ENCODE measurements around the gene CCDC169. TPM values are rescaled to one million over a fixed set of nuclear protein-coding genes. Genes with fewer than 3 reads are reported as not detected.
"Not testable (repeated sequence)": the region's sequence is repeated elsewhere in the genome, so short reads cannot be mapped to it uniquely, and the experiment has no call there.

Gene CCDC169
- polyA plus RNA-seq, 1 donor (not counting 4 experiments of a cell fraction or from before 2014, with no cell fraction given): 0.17 TPM

- Histone ChIP-seq H4K20me1 (ENCODE audit: control insufficient read depth, extremely low read depth, insufficient read depth, low read length) (no peaks in the 10 kb centered on the region), H3K9me1 (ENCODE audit: control insufficient read depth, extremely low read depth, insufficient read depth, low read length) (no peaks in the 10 kb centered on the region), H3K27me3 (ENCODE audit: control insufficient read depth, extremely low read depth, insufficient read depth, low read length) (no peaks in the 10 kb centered on the region), H2AFZ (ENCODE audit: control insufficient read depth, low read length) (no peak overlapping the region), H3K36me3 (ENCODE audit: control insufficient read depth in 2 of 2, extremely low read depth in 1 of 2, insufficient read depth in 2 of 2, low read length in 2 of 2) (peaks cover 1 to 7% of the 10 kb centered on the region in 2 experiments), H3K9me3 (ENCODE audit: control insufficient read depth, low read depth, low read length) (no peaks in the 10 kb centered on the region), H3K27ac (ENCODE audit: control insufficient read depth, insufficient read depth, low read length) (no peak overlapping the region), H3K4me3 (ENCODE audit: control insufficient read depth in 2 of 3, extremely low read depth in 1 of 3, insufficient read depth in 2 of 3, low read depth in 1 of 3, low read length in 3 of 3) (no peak overlapping the region), H3K79me2 (ENCODE audit: control insufficient read depth, insufficient read depth, low read length) (no peaks in the 10 kb centered on the region), H3K9ac (ENCODE audit: control insufficient read depth, extremely low read depth, insufficient read depth, low read length) (no peak overlapping the region), H3K4me1 (ENCODE audit: control insufficient read depth, extremely low read depth, insufficient read depth, low read length) (no peaks in the 10 kb centered on the region), H3K4me2 (ENCODE audit: control insufficient read depth, extremely low read depth, insufficient read depth, low read depth, low read length) (no peak overlapping the region)
- DNase-seq (ENCODE audit: low read depth, low spot score) (no peak), FAIRE-seq (no peak)
- dilution Hi-C loops (cut with MboI; ENCODE audit: extremely low pct_ligation_motif_present, low sequenced_read_pairs): no loop called here
- TF ChIP-seq EZH2 (IDR thresholded peaks at IDR 0.05; ENCODE audit: low read length) (no peak), CTCF (optimal IDR thresholded peaks at IDR 0.05 in 1 of 3, IDR thresholded peaks at IDR 0.05 in 1 of 3, conservative IDR thresholded peaks at IDR 0.05 in 1 of 3; ENCODE audit: extremely low read depth in 1 of 3, insufficient read depth in 2 of 3, low read length in 3 of 3) (no peak)
These were observed 26.4 kb upstream of the CCDC169 start for GRCh38 chr13:36323951-36324566.

DNA sequence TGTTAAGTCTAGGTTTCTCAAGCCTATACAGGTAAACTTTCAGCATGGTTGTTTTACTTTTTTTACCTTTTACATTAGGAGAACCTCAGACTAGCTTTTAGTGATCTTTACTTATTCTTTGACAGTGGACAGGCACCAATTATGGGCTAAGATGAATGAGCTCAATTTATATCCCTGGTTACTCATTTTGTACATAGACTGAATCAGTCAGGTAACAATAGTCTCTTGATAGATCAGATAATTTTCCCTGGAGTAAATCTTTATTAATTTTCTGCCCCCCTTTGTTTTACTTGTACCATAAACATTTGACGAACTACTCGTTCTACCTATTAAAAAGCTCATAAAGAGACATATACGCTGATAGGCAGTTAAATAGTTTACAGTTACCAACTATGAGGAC, 25.8 kb upstream of the CCDC169 start:
- no peaks in the 10 kb centered on the region for H4K20me1 ChIP-seq (ENCODE audit: control insufficient read depth, extremely low read depth, insufficient read depth, low read length)
- no peak overlapping the region for H3K4me2 ChIP-seq (ENCODE audit: control insufficient read depth, extremely low read depth, insufficient read depth, low read depth, low read length)
- dilution Hi-C loops (cut with MboI; ENCODE audit: extremely low pct_ligation_motif_present, low sequenced_read_pairs): no loop called here
- DNase-seq (ENCODE audit: low read depth, low spot score) (no peak), FAIRE-seq (no peak)
- TF ChIP-seq CTCF (optimal IDR thresholded peaks at IDR 0.05 in 1 of 3, IDR thresholded peaks at IDR 0.05 in 1 of 3, conservative IDR thresholded peaks at IDR 0.05 in 1 of 3; ENCODE audit: extremely low read depth in 1 of 3, insufficient read depth in 2 of 3, low read length in 3 of 3): no peak
- no peak for TF ChIP-seq EZH2 (IDR thresholded peaks at IDR 0.05; ENCODE audit: low read length)
- no peak overlapping the region for H3K9ac ChIP-seq (ENCODE audit: control insufficient read depth, extremely low read depth, insufficient read depth, low read length)
- H3K79me2 ChIP-seq (ENCODE audit: control insufficient read depth, insufficient read depth, low read length): no peaks in the 10 kb centered on the region
- no peak overlapping the region for H3K4me3 ChIP-seq (ENCODE audit: control insufficient read depth in 2 of 3, extremely low read depth in 1 of 3, insufficient read depth in 2 of 3, low read depth in 1 of 3, low read length in 3 of 3)
- H3K9me1 ChIP-seq (ENCODE audit: control insufficient read depth, extremely low read depth, insufficient read depth, low read length): no peaks in the 10 kb centered on the region
- H3K27me3 ChIP-seq (ENCODE audit: control insufficient read depth, extremely low read depth, insufficient read depth, low read length): no peaks in the 10 kb centered on the region
- H3K27ac ChIP-seq (ENCODE audit: control insufficient read depth, insufficient read depth, low read length): no peak overlapping the region
- H3K4me1 ChIP-seq (ENCODE audit: control insufficient read depth, extremely low read depth, insufficient read depth, low read length): no peaks in the 10 kb centered on the region
- H3K9me3 ChIP-seq (ENCODE audit: control insufficient read depth, low read depth, low read length): no peaks in the 10 kb centered on the region
- no peak overlapping the region for H2AFZ ChIP-seq (ENCODE audit: control insufficient read depth, low read length)
- peaks cover 1 to 2% of the 10 kb centered on the region in 2 experiments for H3K36me3 ChIP-seq (ENCODE audit: control insufficient read depth in 2 of 2, extremely low read depth in 1 of 2, insufficient read depth in 2 of 2, low read length in 2 of 2)

GRCh38 chr13:36319793-36320192, 22.2 kb upstream of the CCDC169 start:
- H3K9me1 ChIP-seq (ENCODE audit: control insufficient read depth, extremely low read depth, insufficient read depth, low read length); DNase-seq (ENCODE audit: low read depth, low spot score); H3K36me3 ChIP-seq (ENCODE audit: control insufficient read depth in 2 of 2, extremely low read depth in 1 of 2, insufficient read depth in 2 of 2, low read length in 2 of 2); H2AFZ ChIP-seq (ENCODE audit: control insufficient read depth, low read length); H3K9ac ChIP-seq (ENCODE audit: control insufficient read depth, extremely low read depth, insufficient read depth, low read length); H4K20me1 ChIP-seq (ENCODE audit: control insufficient read depth, extremely low read depth, insufficient read depth, low read length); FAIRE-seq; H3K9me3 ChIP-seq (ENCODE audit: control insufficient read depth, low read depth, low read length); H3K27me3 ChIP-seq (ENCODE audit: control insufficient read depth, extremely low read depth, insufficient read depth, low read length); H3K79me2 ChIP-seq (ENCODE audit: control insufficient read depth, insufficient read depth, low read length); H3K4me2 ChIP-seq (ENCODE audit: control insufficient read depth, extremely low read depth, insufficient read depth, low read depth, low read length); H3K27ac ChIP-seq (ENCODE audit: control insufficient read depth, insufficient read depth, low read length); dilution Hi-C loops (cut with MboI; ENCODE audit: extremely low pct_ligation_motif_present, low sequenced_read_pairs); H3K4me1 ChIP-seq (ENCODE audit: control insufficient read depth, extremely low read depth, insufficient read depth, low read length); H3K4me3 ChIP-seq (ENCODE audit: control insufficient read depth in 2 of 3, extremely low read depth in 1 of 3, insufficient read depth in 2 of 3, low read depth in 1 of 3, low read length in 3 of 3): not testable (repeated sequence)

Measured in keratinocyte (primary cell).